CD4-positive, alpha-beta memory T cell (primary cell): ENCODE data around the gene KCNQ1. TPM values are rescaled to one million over a fixed set of nuclear protein-coding genes. Genes with fewer than 3 reads are reported as not detected.
A peak's percentile ranks its signal among the peaks of the same experiment; 100 is the strongest.

Experiments
- CTCF ChIA-PET: fragments of 350-600 bp; sonication (Branson Sonifier 250); formaldehyde crosslinking; loops from one replicate; lab custom pipeline; 2021; ENCODE audit warnings: inconsistent platforms; ENCODE audit not compliant: partially characterized antibody; lab: Charles Lee
- POLR2A ChIA-PET: fragments of 350-600 bp; sonication (Branson Sonifier 250); formaldehyde crosslinking; loops from one replicate; lab custom pipeline; 2021; ENCODE audit not compliant: partially characterized antibody; lab: Charles Lee
- DNase-seq, 5 donors: peaks; one replicate each; pipeline versions ENCODE4 v3.0.0 to v3.0.0-alpha.2; 2020 to 2022; ENCODE audit warnings: mixed read lengths in 1 of 5
- H3K27ac ChIP-seq: one replicate; pipeline ENCODE4 v1.7.0; 2013; ENCODE audit warnings: low read depth, low read length
- H3K27me3 ChIP-seq: 2 replicates; pipeline ENCODE4 v1.7.0; 2013; ENCODE audit warnings: mild to moderate bottlenecking, low read length, moderate library complexity; ENCODE audit not compliant: insufficient read depth
- H3K36me3 ChIP-seq: 2 replicates; pipeline ENCODE4 v1.7.0; 2013; ENCODE audit warnings: mild to moderate bottlenecking, low read length, moderate library complexity; ENCODE audit not compliant: insufficient read depth
- H3K4me1 ChIP-seq: 2 replicates; pipeline ENCODE4 v1.7.0; 2013; ENCODE audit warnings: mild to moderate bottlenecking, low read length, moderate library complexity; ENCODE audit not compliant: insufficient read depth
- H3K4me3 ChIP-seq, 2 donors: one replicate each; pipeline ENCODE4 v1.7.0; 2013; ENCODE audit warnings: low read length in 2 of 2, mild to moderate bottlenecking in 1 of 2
- H3K9me3 ChIP-seq, 2 donors: one replicate each; pipeline ENCODE4 v1.7.0; 2013; ENCODE audit warnings: low read length in 2 of 2, control low read depth in 1 of 2; ENCODE audit not compliant: control insufficient read depth in 1 of 2
- H3K27ac Mint-ChIP-seq, 7 donors: one replicate each; pipeline ENCODE4 v1.8.0; 2020 to 2021; ENCODE audit warnings: mixed read lengths in 7 of 7, mild to moderate bottlenecking in 6 of 7, inconsistent platforms in 3 of 7, moderate library complexity in 3 of 7
- H3K27me3 Mint-ChIP-seq, 2 donors: one replicate each; pipeline ENCODE4 v1.8.0; 2020 to 2021; ENCODE audit warnings: mixed read lengths in 2 of 2
- H3K36me3 Mint-ChIP-seq, 2 donors: one replicate each; pipeline ENCODE4 v1.8.0; 2020 to 2021; ENCODE audit warnings: mixed read lengths in 2 of 2, inconsistent platforms in 1 of 2, mild to moderate bottlenecking in 1 of 2
- H3K4me1 Mint-ChIP-seq, 4 donors: one replicate each; pipeline ENCODE4 v1.8.0; 2020 to 2021; ENCODE audit warnings: mixed read lengths in 4 of 4, mild to moderate bottlenecking in 1 of 4
- H3K4me3 Mint-ChIP-seq, 8 donors: one replicate each; pipeline ENCODE4 v1.8.0; 2020 to 2021; ENCODE audit warnings: mixed read lengths in 8 of 8, mild to moderate bottlenecking in 7 of 8, moderate library complexity in 6 of 8, inconsistent platforms in 3 of 8
- H3K9me3 Mint-ChIP-seq, 8 donors: one replicate each; pipeline ENCODE4 v1.8.0; 2020 to 2021; ENCODE audit warnings: mixed read lengths in 8 of 8, mild to moderate bottlenecking in 5 of 8, inconsistent platforms in 3 of 8, moderate library complexity in 1 of 8
- intact Hi-C: fragments of 100-400 bp; cut with micrococcal nuclease; formaldehyde crosslinking; loops from one replicate; pipeline ENCODE4 v1.15.1; 2023
- polyA plus RNA-seq, 2 donors: library from polyadenylated mRNA; unstranded; fragments of 300-500 nt; fragmentation: Illumina TruSeq; gene quantifications; one replicate each; pipeline ENCODE4 v1.2.3, GENCODE V29; 2021
- total RNA-seq, 2 experiments: library from RNA; stranded (reverse); gene quantifications; one replicate each; pipeline ENCODE4 v1.2.3, GENCODE V29; 2021

The KCNQ1 gene
- total and polyA plus RNA-seq, 4 experiments from 2014 or later = 5.4 to 21.7 (median 21.5) TPM

GRCh38 chr11:2399488-2400068 is 45.2 kb upstream of the KCNQ1 start:
- Histone ChIP-seq H3K36me3 (peaks cover 20% of the 10 kb centered on the region), H3K9me3 (no peaks in the 10 kb centered on the region), H3K27me3 (no peaks in the 10 kb centered on the region), H3K4me1 (peaks cover 24% of the 10 kb centered on the region), H3K27ac (peak overlapping the region; percentile 98), H3K4me3 (peak overlapping the region; percentile 33 to 96)
- Mint-ChIP-seq H3K4me1 (peaks cover 6 to 31% (median 17%) of the 10 kb centered on the region in 4 donors), H3K36me3 (peaks cover 6 to 31% of the 10 kb centered on the region in 2 donors), H3K4me3 (peak overlapping the region; percentile 75 to 97 (median 94)), H3K27me3 (peaks cover 0 to 3% of the 10 kb centered on the region in 2 donors), H3K27ac (peak overlapping the region; percentile 91 to 100 (median 95)), H3K9me3 (peaks cover 0 to 4% (median 0%) of the 10 kb centered on the region in 8 donors)
- intact Hi-C loops = loop anchor here (1.0 kb wide), 7 partner anchors 21 to 658 kb away; partner anchors contain the start of genes C11orf21, CARS1, CD81 and NAP1L4
- DNase-seq = no peak
- CTCF ChIA-PET = interaction anchor here (0.5 to 2.9 kb wide), 8 partner anchors 12 to 493 kb away, joined by 3 to 30 read pairs (median 10); partner anchors contain the start of genes C11orf21, CD81 and TSPAN32
- POLR2A ChIA-PET = interaction anchor here (0.8 to 4.5 kb wide), 14 partner anchors 10 to 657 kb away, joined by 3 to 73 read pairs (median 4); partner anchors contain the start of genes C11orf21, CARS1, CD81 and CDKN1C

GRCh38 chr11:2400069-2400761 is 44.6 kb upstream of the KCNQ1 start, which contains the start of gene TSSC4:
Gene TSSC4, plus strand, starts transcription at chr11:2400750. Its CDS starts 1,884 bp downstream, at chr11:2402634.
- no peaks in the 10 kb centered on the region for H3K9me3 ChIP-seq
- H3K4me3 Mint-ChIP-seq = peak within 1 kb of the TSS; percentile 89 to 97 (median 94)
- peaks cover 6 to 33% of the 10 kb centered on the region in 2 donors for H3K36me3 Mint-ChIP-seq
- H3K36me3 ChIP-seq = peaks cover 20% of the 10 kb centered on the region
- ChIA-PET CTCF (interaction anchor here (0.8 to 2.9 kb wide), 15 partner anchors 9 to 488 kb away, joined by 3 to 30 read pairs (median 4); partner anchors contain the start of genes C11orf21, CD81 and TSPAN32), POLR2A (interaction anchor here (0.7 to 4.5 kb wide), 20 partner anchors 10 to 657 kb away, joined by 3 to 73 read pairs (median 4); partner anchors contain the start of genes C11orf21, CARS1, CD81 and CDKN1C)
- peak within 1 kb of the TSS; percentile 85 to 96 for H3K4me3 ChIP-seq
- peak within 1 kb of the TSS; percentile 98 for H3K27ac ChIP-seq
- peaks cover 0 to 4% (median 0%) of the 10 kb centered on the region in 8 donors for H3K9me3 Mint-ChIP-seq
- peaks cover 0 to 3% of the 10 kb centered on the region in 2 donors for H3K27me3 Mint-ChIP-seq
- H3K27ac Mint-ChIP-seq = peak within 1 kb of the TSS; percentile 92 to 100 (median 96)
- intact Hi-C loops = loop anchor here (1.0 kb wide), 7 partner anchors 20 to 657 kb away; partner anchors contain the start of genes C11orf21, CARS1, CD81 and NAP1L4
- peaks cover 6 to 31% (median 17%) of the 10 kb centered on the region in 4 donors for H3K4me1 Mint-ChIP-seq
- peaks cover 24% of the 10 kb centered on the region for H3K4me1 ChIP-seq
- peak; percentile 100 for DNase-seq
- H3K27me3 ChIP-seq = no peaks in the 10 kb centered on the region

- Mint-ChIP-seq H3K9me3 (peaks cover 0 to 4% (median 0%) of the 10 kb centered on the region in 8 donors), H3K36me3 (peaks cover 6 to 33% of the 10 kb centered on the region in 2 donors), H3K27me3 (peaks cover 0 to 3% of the 10 kb centered on the region in 2 donors), H3K4me1 (peaks cover 6 to 31% (median 17%) of the 10 kb centered on the region in 4 donors), H3K4me3 (peak overlapping the region; percentile 89 to 97 (median 94)), H3K27ac (peak overlapping the region; percentile 92 to 100 (median 96))
- H3K4me3 ChIP-seq = peak overlapping the region; percentile 85 to 88
- H3K36me3 ChIP-seq = peaks cover 20% of the 10 kb centered on the region
- H3K27ac ChIP-seq = peak overlapping the region; percentile 86
- intact Hi-C loops = loop anchor here (1.0 kb wide), 7 partner anchors 19 to 656 kb away; partner anchors contain the start of genes C11orf21, CARS1, CD81 and NAP1L4
- peak in 1 of 5 donors; percentile 56 for DNase-seq
- ChIA-PET POLR2A (interaction anchor here (0.7 to 4.5 kb wide), 17 partner anchors 9 to 648 kb away, joined by 3 to 73 read pairs (median 5); partner anchors contain the start of genes C11orf21, CD81, CDKN1C and TSPAN32), CTCF (interaction anchor here (0.8 to 2.9 kb wide), 14 partner anchors 9 to 487 kb away, joined by 3 to 30 read pairs (median 4); partner anchors contain the start of genes C11orf21, CD81 and TSPAN32)
- no peaks in the 10 kb centered on the region for H3K27me3 ChIP-seq
- no peaks in the 10 kb centered on the region for H3K9me3 ChIP-seq
- peaks cover 24% of the 10 kb centered on the region for H3K4me1 ChIP-seq
Observed at GRCh38 chr11:2400762-2401435, 43.9 kb upstream of the KCNQ1 start.

GRCh38 chr11:2401436-2401984 is 43.3 kb upstream of the KCNQ1 start:
- ChIA-PET POLR2A (interaction anchor here (1.4 to 4.5 kb wide), 7 partner anchors 8 to 100 kb away, joined by 5 to 73 read pairs (median 23); partner anchors contain the start of genes C11orf21, CD81 and TSPAN32), CTCF (interaction anchor here (0.6 to 2.9 kb wide), 8 partner anchors 18 to 207 kb away, joined by 3 to 17 read pairs (median 6); partner anchors contain the start of genes C11orf21, CD81 and TSPAN32)
- peaks cover 0 to 3% of the 10 kb centered on the region in 2 donors for H3K27me3 Mint-ChIP-seq
- Histone ChIP-seq H3K27me3 (no peaks in the 10 kb centered on the region), H3K4me3 (peak overlapping the region; percentile 85 to 88), H3K9me3 (no peaks in the 10 kb centered on the region), H3K36me3 (peaks cover 20% of the 10 kb centered on the region), H3K4me1 (peaks cover 24% of the 10 kb centered on the region), H3K27ac (peak overlapping the region; percentile 86)
- H3K36me3 Mint-ChIP-seq = peaks cover 6 to 30% of the 10 kb centered on the region in 2 donors
- peaks cover 6 to 31% (median 17%) of the 10 kb centered on the region in 4 donors for H3K4me1 Mint-ChIP-seq
- H3K27ac Mint-ChIP-seq = peak overlapping the region; percentile 57 to 100 (median 84)
- intact Hi-C loops = no loop called here
- DNase-seq = no peak
- H3K9me3 Mint-ChIP-seq = peaks cover 0 to 4% (median 0%) of the 10 kb centered on the region in 8 donors
- H3K4me3 Mint-ChIP-seq = peak overlapping the region; percentile 89 to 97 (median 94)

GRCh38 chr11:2402106-2402505 is 42.7 kb upstream of the KCNQ1 start:
- peak overlapping the region in 3 of 7 donors; percentile 48 to 100 (median 51) for H3K27ac Mint-ChIP-seq
- CTCF ChIA-PET = interaction anchor here (0.6 to 2.9 kb wide), 4 partner anchors 98 to 130 kb away, joined by 3 to 13 read pairs (median 6); partner anchors contain the start of genes C11orf21 and TSPAN32
- peaks cover 0 to 4% (median 0%) of the 10 kb centered on the region in 8 donors for H3K9me3 Mint-ChIP-seq

More at GRCh38 chr11:2402106-2402505, 42.7 kb upstream of the KCNQ1 start:
- Mint-ChIP-seq H3K4me1 (peaks cover 6 to 31% (median 17%) of the 10 kb centered on the region in 4 donors), H3K4me3 (peak overlapping the region; percentile 29 to 96 (median 92)), H3K36me3 (peaks cover 2 to 25% of the 10 kb centered on the region in 2 donors), H3K27me3 (peaks cover 0 to 3% of the 10 kb centered on the region in 2 donors)
- POLR2A ChIA-PET = interaction anchor here (1.4 to 4.5 kb wide), 3 partner anchors 24 to 101 kb away, joined by 5 to 73 read pairs (median 45); partner anchors contain the start of genes C11orf21, CD81 and TSPAN32
- Histone ChIP-seq H3K4me1 (peaks cover 24% of the 10 kb centered on the region), H3K36me3 (peaks cover 15% of the 10 kb centered on the region), H3K9me3 (no peaks in the 10 kb centered on the region), H3K27ac (no peak overlapping the region), H3K27me3 (no peaks in the 10 kb centered on the region), H3K4me3 (peak overlapping the region; percentile 85 to 88)
- intact Hi-C loops = no loop called here
- no peak for DNase-seq
